GM10847 (cell line): ENCODE measurements around the gene SLCO2A1.

Experiments
- POLR2A ChIP-seq: IDR thresholded peaks from 2 replicates; pipeline ENCODE4 v1.6.1; 2011; ENCODE audit not compliant: insufficient read length; ENCODE audit errors: extremely low read depth

SLCO2A1 gene

DNA sequence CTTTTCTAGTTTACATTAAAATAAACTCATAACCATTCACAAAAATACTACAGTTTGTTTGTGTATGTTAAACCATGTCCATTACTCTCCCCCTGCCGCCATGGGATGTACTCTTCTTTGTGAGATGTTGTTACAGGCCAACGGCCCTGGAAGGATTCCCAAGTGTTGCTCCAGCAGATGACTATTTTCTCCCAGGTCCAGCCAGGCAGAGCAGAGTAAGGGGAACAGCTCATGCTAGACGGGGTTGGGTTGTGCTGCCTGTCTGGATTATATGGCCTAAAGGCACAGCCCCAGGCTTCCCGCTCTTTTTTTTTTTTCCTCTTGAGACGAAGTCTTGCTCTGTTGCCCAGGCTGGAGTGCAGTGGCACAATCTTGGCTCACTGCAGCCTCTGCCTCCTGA is 24.5 kb upstream of the SLCO2A1 start:
- no peak for TF ChIP-seq POLR2A

- TF ChIP-seq POLR2A: no peak
These were observed 22.6 kb upstream of the SLCO2A1 start for GRCh38 chr3:134052370-134052769.

GRCh38 chr3:134049676-134050075 is 20.0 kb upstream of the SLCO2A1 start:
- TF ChIP-seq POLR2A: no peak

DNA sequence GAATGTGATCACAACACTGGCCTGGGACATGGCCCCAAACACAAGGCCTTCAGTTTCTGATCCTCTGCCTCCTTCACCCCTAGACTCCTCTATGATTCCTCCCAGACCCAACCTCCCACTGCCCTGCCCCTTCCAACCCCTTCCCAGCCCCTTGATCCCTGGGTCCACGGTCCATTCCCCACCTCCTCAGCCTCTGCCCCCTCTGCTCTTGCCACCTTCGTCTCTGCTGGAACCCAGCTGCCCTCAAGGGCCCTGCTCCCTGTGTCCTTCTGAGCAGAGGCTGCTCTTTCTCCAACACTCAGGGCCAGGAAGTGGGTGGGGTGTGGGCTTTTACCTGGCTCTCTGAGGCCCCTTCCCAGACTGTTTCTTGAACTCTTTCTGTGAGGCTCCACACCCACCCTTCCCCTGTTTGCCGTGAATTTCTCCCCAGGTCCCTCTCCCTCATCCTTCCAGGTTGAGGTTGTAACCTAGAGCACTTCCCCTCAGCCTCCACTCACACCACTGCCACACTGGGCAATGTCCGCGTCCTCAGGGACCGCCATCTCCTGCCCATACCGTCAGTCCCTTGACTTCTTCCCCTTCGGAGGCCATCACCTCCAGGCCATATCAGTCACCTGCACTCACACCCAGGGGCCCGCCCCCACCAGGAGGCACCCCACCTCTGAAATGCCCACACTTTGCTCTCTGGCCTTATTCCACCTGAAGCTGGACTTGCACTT is 18.7 kb upstream of the SLCO2A1 start:
- no peak for TF ChIP-seq POLR2A

GRCh38 chr3:134044459-134044858 is 14.7 kb upstream of the SLCO2A1 start:
- no peak for TF ChIP-seq POLR2A

- TF ChIP-seq POLR2A: no peak
These were observed 10.3 kb upstream of the SLCO2A1 start for GRCh38 chr3:134040066-134040465.

DNA sequence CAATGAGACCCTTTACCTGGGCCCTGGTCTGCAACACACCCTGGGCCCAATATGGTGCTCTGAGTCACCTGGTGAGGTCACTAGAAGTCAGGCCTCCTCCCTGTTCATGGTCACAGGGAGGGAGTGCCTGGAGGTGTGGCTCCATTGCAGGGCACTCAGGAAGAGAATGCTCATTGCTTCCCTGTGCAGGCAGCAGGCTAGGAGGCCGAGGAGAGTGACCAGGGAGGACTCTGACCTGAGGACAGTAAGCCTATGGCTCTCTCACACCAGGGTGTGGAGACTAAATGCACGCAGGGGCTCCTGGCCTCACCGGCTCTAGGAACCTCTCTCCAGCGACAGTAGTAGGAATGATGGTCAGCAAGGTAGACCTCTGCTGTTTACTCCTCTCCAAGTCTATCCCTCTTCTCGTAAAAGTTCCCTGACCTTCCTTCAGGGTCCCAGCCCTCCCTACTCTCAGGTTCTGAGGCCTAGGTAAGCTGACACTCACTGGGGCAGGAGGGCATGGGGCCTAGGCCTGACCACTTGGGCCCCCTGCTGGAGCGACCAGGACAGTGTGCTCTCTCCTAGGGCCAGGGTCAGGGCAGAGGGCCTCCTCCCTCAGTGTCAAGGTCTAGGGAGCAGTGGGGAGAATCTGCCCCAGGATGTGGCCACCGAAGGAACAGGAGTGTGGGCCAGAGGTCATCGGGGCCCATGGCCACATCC is 9.6 kb upstream of the SLCO2A1 start:
- no peak for TF ChIP-seq POLR2A

DNA sequence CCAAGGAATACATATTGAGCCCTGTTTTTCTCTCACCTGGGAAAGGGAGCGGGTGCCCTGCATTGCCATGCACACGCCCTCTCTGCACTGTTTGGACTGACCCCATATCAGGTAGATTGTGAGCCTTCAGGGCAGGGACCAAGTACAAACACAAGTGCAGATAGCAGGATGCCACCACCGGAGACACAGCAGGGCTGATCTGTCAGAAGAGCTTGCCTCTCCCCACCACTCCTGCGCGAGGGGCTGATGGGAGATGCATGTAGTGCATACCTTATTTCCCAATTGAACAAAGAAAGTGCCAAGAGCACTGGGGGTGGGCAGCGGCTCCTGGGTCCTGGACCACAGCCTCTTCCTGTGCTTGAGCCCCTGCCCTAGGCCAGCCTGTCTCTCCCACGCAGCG is 9.0 kb upstream of the SLCO2A1 start:
- no peak for TF ChIP-seq POLR2A

DNA sequence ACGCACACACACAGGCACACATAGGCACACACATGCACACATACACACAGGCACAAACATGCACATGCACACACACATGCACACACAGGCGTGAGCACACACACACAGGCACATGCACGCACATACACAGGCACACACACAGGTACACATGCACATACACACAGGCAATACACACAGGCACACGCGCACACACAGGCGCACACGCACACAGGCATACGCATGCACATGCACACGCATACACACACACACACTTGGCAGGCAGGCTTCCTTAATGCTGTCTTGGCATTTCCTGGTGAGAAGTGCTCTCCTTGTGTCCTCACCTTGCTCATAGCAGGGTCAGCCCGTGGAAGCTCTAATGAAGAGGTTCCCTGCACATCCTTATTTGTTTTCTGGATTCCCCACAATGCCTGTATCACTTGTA is 8.4 kb upstream of the SLCO2A1 start:
- TF ChIP-seq POLR2A: no peak

GRCh38 chr3:134037168-134037567 is 7.4 kb upstream of the SLCO2A1 start:
- no peak for TF ChIP-seq POLR2A

- no peak for TF ChIP-seq POLR2A
These were observed 6.6 kb upstream of the SLCO2A1 start for GRCh38 chr3:134036291-134036690.

DNA sequence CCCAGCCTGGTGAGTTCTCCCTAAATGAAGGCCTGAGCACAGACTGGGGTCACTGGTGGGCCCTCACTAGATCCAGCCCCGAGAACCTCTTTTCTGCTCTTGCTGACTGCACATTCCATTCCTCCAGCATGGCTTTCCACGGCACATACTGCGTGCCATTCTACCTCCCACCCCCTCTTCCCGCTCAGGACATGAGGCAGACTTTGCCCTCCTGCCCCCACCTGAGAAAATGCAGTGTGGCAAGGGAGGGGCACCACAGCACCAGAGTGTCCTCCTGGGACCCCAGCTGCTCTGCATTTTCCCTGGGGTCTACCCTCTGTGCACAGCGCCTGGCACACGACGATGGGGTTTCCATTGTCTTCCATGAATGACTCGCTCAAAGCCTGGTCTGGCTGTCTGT is 6.1 kb upstream of the SLCO2A1 start:
- TF ChIP-seq POLR2A: no peak

GRCh38 chr3:134034005-134034785 is 4.5 kb upstream of the SLCO2A1 start:
- no peak for TF ChIP-seq POLR2A

GRCh38 chr3:134033315-134033996 is 3.7 kb upstream of the SLCO2A1 start:
- TF ChIP-seq POLR2A: no peak

GRCh38 chr3:134031348-134031915 is 1.7 kb upstream of the SLCO2A1 start:
- no peak for TF ChIP-seq POLR2A
